Effector CD8-positive, alpha-beta T cell (primary cell): ENCODE data around the gene ITPR2.

ENCODE experiments used
- DNase-seq: peaks from one replicate; lab custom pipeline; 2025; lab: John Stamatoyannopoulos, UW

ITPR2 gene

GRCh38 chr12:26513363-26514043 lies 319.5 kb downstream of the ITPR2 start:
- DNase-seq, result no peak

GRCh38 chr12:26512213-26512612 lies 320.8 kb downstream of the ITPR2 start:
- DNase-seq, result no peak

GRCh38 chr12:26510354-26510674 lies 322.7 kb downstream of the ITPR2 start:
- no peak for DNase-seq

- DNase-seq, result no peak
These were observed 325.4 kb downstream of the ITPR2 start for GRCh38 chr12:26507613-26508012.

- no peak for DNase-seq
These were observed 332.9 kb downstream of the ITPR2 start for GRCh38 chr12:26499979-26500640.

- DNase-seq, result no peak
These were observed 336.8 kb downstream of the ITPR2 start for GRCh38 chr12:26496170-26496569.

GRCh38 chr12:26493656-26494055 lies 339.3 kb downstream of the ITPR2 start:
- no peak for DNase-seq

- DNase-seq, result no peak
These were observed 340.6 kb downstream of the ITPR2 start for GRCh38 chr12:26492406-26492805.

GRCh38 chr12:26489908-26490307 lies 343.1 kb downstream of the ITPR2 start:
- no peak for DNase-seq

GRCh38 chr12:26488351-26488750 lies 344.6 kb downstream of the ITPR2 start:
- DNase-seq, result no peak

- DNase-seq, result no peak
These were observed 359.7 kb downstream of the ITPR2 start for GRCh38 chr12:26473291-26473690.

- no peak for DNase-seq
These were observed 361.4 kb downstream of the ITPR2 start for GRCh38 chr12:26471560-26471959.

GRCh38 chr12:26469421-26470180 lies 363.4 kb downstream of the ITPR2 start:
- no peak for DNase-seq

GRCh38 chr12:26467351-26467750 lies 365.6 kb downstream of the ITPR2 start:
- DNase-seq, result no peak

- no peak for DNase-seq
These were observed 366.3 kb downstream of the ITPR2 start for GRCh38 chr12:26466726-26467125.

- DNase-seq, result no peak
These were observed 367.4 kb downstream of the ITPR2 start for GRCh38 chr12:26465419-26466097.

- DNase-seq, result no peak
These were observed 371.2 kb downstream of the ITPR2 start for GRCh38 chr12:26461776-26462175.

- DNase-seq, result no peak
These were observed 372.6 kb downstream of the ITPR2 start for GRCh38 chr12:26460361-26460760.

GRCh38 chr12:26455936-26456574 lies 376.9 kb downstream of the ITPR2 start:
- DNase-seq, result no peak

GRCh38 chr12:26453246-26453645 lies 379.7 kb downstream of the ITPR2 start:
- DNase-seq, result no peak

GRCh38 chr12:26452511-26452910 lies 380.5 kb downstream of the ITPR2 start:
- no peak for DNase-seq

GRCh38 chr12:26451763-26452162 lies 381.2 kb downstream of the ITPR2 start:
- DNase-seq, result no peak
